B cell (primary cell): ENCODE results near the gene SCO2. TPM values are rescaled to one million over a fixed set of nuclear protein-coding genes. Genes with fewer than 3 reads are reported as not detected.

Experiments
- ATAC-seq: fragments of 200-7000 bp; cut with Tn5 transposase; one replicate; pipeline ENCODE4 v1.10.0; 2021; ENCODE audit warnings: low read depth, mild to moderate bottlenecking, moderate number of reproducible peaks, moderate library complexity
- CTCF ChIA-PET: fragments of 350-600 bp; sonication (Branson Sonifier 250); formaldehyde crosslinking; loops from one replicate; lab custom pipeline; 2021; ENCODE audit warnings: antibody characterized with exemption, inconsistent platforms; lab: Charles Lee
- POLR2A ChIA-PET: fragments of 350-600 bp; sonication (Branson Sonifier 250); formaldehyde crosslinking; loops from one replicate; lab custom pipeline; 2021; ENCODE audit warnings: antibody characterized with exemption; lab: Charles Lee
- DNase-seq: peaks from one replicate; pipeline ENCODE4 v3.0.0; 2013
- H2AFZ ChIP-seq: 2 replicates; pipeline ENCODE4 v1.6.1; 2012; ENCODE audit warnings: mild to moderate bottlenecking, low read depth, low read length; ENCODE audit not compliant: insufficient read depth, poor library complexity, severe bottlenecking
- H3K27ac ChIP-seq, 2 donors: 1 replicate in 1 of 2; 2 replicates in 1 of 2; pipeline ENCODE4 v1.5.1; 2012 to 2013; ENCODE audit warnings: low read length in 2 of 2, mild to moderate bottlenecking in 2 of 2, moderate library complexity in 1 of 2
- H3K27me3 ChIP-seq, 4 experiments: fragments of 200-600 bp in 1 of 4; sonication (generic) in 1 of 4; replicated peaks in 1 of 4; 1 replicate in 2 of 4; 2 replicates in 2 of 4; pipeline versions ENCODE4 v1.6.1 to v1.7.0; 2013 to 2016; ENCODE audit warnings: low read length in 3 of 4, mild to moderate bottlenecking in 2 of 4, mixed read lengths in 1 of 4, moderate library complexity in 1 of 4; ENCODE audit not compliant: insufficient read depth in 4 of 4, control insufficient read depth in 3 of 4; ENCODE audit errors: control extremely low read depth in 1 of 4
- H3K36me3 ChIP-seq, 2 experiments: replicated peaks in 1 of 2; 1 replicate in 1 of 2; 2 replicates in 1 of 2; pipeline versions ENCODE4 v1.6.1 to v1.7.1; 2013; ENCODE audit warnings: low read length in 1 of 2; ENCODE audit not compliant: insufficient read depth in 2 of 2, control insufficient read depth in 1 of 2; ENCODE audit errors: control extremely low read depth in 1 of 2, extremely low read depth in 1 of 2
- H3K4me1 ChIP-seq, 2 donors: fragments of 200-600 bp in 1 of 2; sonication (generic) in 1 of 2; 1 replicate in 1 of 2; 2 replicates in 1 of 2; pipeline versions ENCODE4 v1.5.1 to v1.6.1; 2013 to 2017; ENCODE audit warnings: low read length in 2 of 2; ENCODE audit not compliant: control insufficient read depth in 2 of 2, insufficient read depth in 2 of 2
- H3K4me2 ChIP-seq: replicated peaks from 2 replicates; pipeline ENCODE3; 2012; ENCODE audit warnings: mild to moderate bottlenecking, low read depth, low read length; ENCODE audit not compliant: poor library complexity, severe bottlenecking
- H3K4me3 ChIP-seq, 5 experiments: fragments of 200-600 bp in 1 of 5; sonication (generic) in 1 of 5; 1 replicate in 3 of 5; 2 replicates in 2 of 5; pipeline versions ENCODE4 v1.5.1 to v1.7.0; 2011 to 2016; ENCODE audit warnings: low read length in 4 of 5, mild to moderate bottlenecking in 4 of 5, low read depth in 2 of 5, control low read depth in 1 of 5, moderate library complexity in 1 of 5; ENCODE audit not compliant: insufficient read depth in 1 of 5; ENCODE audit errors: control extremely low read depth in 1 of 5, extremely low read depth in 1 of 5
- H3K79me2 ChIP-seq: fragments of 200-600 bp; sonication (generic); one replicate; pipeline ENCODE4 v1.6.0; 2016; ENCODE audit warnings: low read length; ENCODE audit not compliant: control insufficient read depth, insufficient read depth
- H3K9ac ChIP-seq: fragments of 200-600 bp; sonication (generic); 2 replicates; pipeline ENCODE4 v1.6.1; 2017; ENCODE audit warnings: mild to moderate bottlenecking, low read length, moderate library complexity
- H3K9me3 ChIP-seq, 3 donors: one replicate each; pipeline versions ENCODE4 v1.6.1 to v1.7.1; 2013; ENCODE audit warnings: low read length in 2 of 3; ENCODE audit not compliant: control insufficient read depth in 2 of 3, insufficient read depth in 1 of 3; ENCODE audit errors: control extremely low read depth in 1 of 3
- H4K20me1 ChIP-seq: 2 replicates; pipeline ENCODE4 v1.6.0; 2012; ENCODE audit warnings: mild to moderate bottlenecking, low read length; ENCODE audit not compliant: insufficient read depth, control insufficient read depth, poor library complexity, severe bottlenecking
- H3K27ac Mint-ChIP-seq: one replicate; pipeline ENCODE4 v1.8.0; 2021; ENCODE audit warnings: mixed read lengths
- H3K27me3 Mint-ChIP-seq: one replicate; pipeline ENCODE4 v1.8.0; 2021; ENCODE audit warnings: mixed read lengths
- H3K4me1 Mint-ChIP-seq: one replicate; pipeline ENCODE4 v1.8.0; 2021; ENCODE audit warnings: mixed read lengths
- H3K4me3 Mint-ChIP-seq: one replicate; pipeline ENCODE4 v1.8.0; 2021; ENCODE audit warnings: mixed read lengths
- H3K9me3 Mint-ChIP-seq: one replicate; pipeline ENCODE4 v1.8.0; 2022; ENCODE audit warnings: mixed read lengths; ENCODE audit not compliant: insufficient read depth
- CTCF ChIP-seq: fragments of 200-600 bp; IDR thresholded peaks from one replicate; pipeline ENCODE4 v1.8.0; 2022; ENCODE audit warnings: antibody characterized with exemption, mild to moderate bottlenecking
- EZH2 ChIP-seq: IDR thresholded peaks from 2 replicates; pipeline ENCODE4 v1.6.1; 2012; ENCODE audit warnings: borderline replicate concordance, low read depth, mild to moderate bottlenecking, moderate library complexity, low read length; ENCODE audit not compliant: insufficient read depth, poor library complexity, severe bottlenecking
- WGBS: methylation state at CpG from one replicate; pipeline ENCODE4 v1.1.5; 2013; ENCODE audit warnings: missing lambda C conversion rate; ENCODE audit not compliant: insufficient coverage; 5-methylcytosine and 5-hydroxymethylcytosine counted together
- intact Hi-C: fragments of 100-400 bp; cut with micrococcal nuclease; formaldehyde crosslinking; loops from one replicate; pipeline ENCODE4 v1.10.0; 2022
- polyA plus RNA-seq: library from polyadenylated mRNA; depleted of rRNA; stranded (reverse); fragments of >200 nt; gene quantifications from 2 replicates; pipeline ENCODE4 v1.2.3, GENCODE V29; 2012
- total RNA-seq, 2 donors: library from RNA; stranded (reverse); fragments of 120-200 nt in 1 of 2; gene quantifications; 1 replicate in 1 of 2; 2 replicates in 1 of 2; pipeline versions ENCODE4 v1.2.3 to v1.2.4, GENCODE V29; 2013 to 2022

SCO2 gene
- total and polyA plus RNA-seq, 2 donors (not counting 1 experiment from before 2014, with no cell fraction given): 1.1 to 14.2 TPM

- H3K4me1 ChIP-seq: peaks cover 16 to 41% of the 10 kb centered on the region in 2 donors
- TF ChIP-seq EZH2 (no peak), CTCF (no peak)
- WGBS: 90% methylated on average over 25 of the region's 25 CpGs
- H3K27me3 Mint-ChIP-seq: no peaks in the 10 kb centered on the region
- no peaks in the 10 kb centered on the region for H3K27me3 ChIP-seq
- intact Hi-C loops: no loop called here
- ChIA-PET POLR2A (interaction anchor here (2.0 to 2.7 kb wide), 3 partner anchors 11 to 24 kb away, joined by 13 to 35 read pairs (median 15); partner anchors contain the start of genes LMF2 and NCAPH2), CTCF (interaction anchor here (1.0 to 2.4 kb wide), 7 partner anchors 16 to 182 kb away, joined by 3 to 71 read pairs (median 19); partner anchors contain the start of genes LMF2, MIOX and NCAPH2)
- no peak overlapping the region for H3K27ac ChIP-seq
- no peak overlapping the region for H2AFZ ChIP-seq
- no peak overlapping the region for H3K9ac ChIP-seq
- peaks cover 32% of the 10 kb centered on the region for H3K4me1 Mint-ChIP-seq
- H3K36me3 ChIP-seq: peaks cover 0 to 37% of the 10 kb centered on the region in 2 experiments
- peaks cover 27% of the 10 kb centered on the region for H4K20me1 ChIP-seq
- H3K4me3 Mint-ChIP-seq: peak overlapping the region; percentile 90
- peak overlapping the region in 3 of 5 experiments; percentile 4 to 82 (median 76) for H3K4me3 ChIP-seq
- ATAC-seq (no peak), DNase-seq (no peak)
- peak overlapping the region; percentile 98 for H3K4me2 ChIP-seq
- no peak overlapping the region for H3K27ac Mint-ChIP-seq
- no peaks in the 10 kb centered on the region for H3K9me3 Mint-ChIP-seq
- H3K9me3 ChIP-seq: peaks cover 0 to under 1% (median 0%) of the 10 kb centered on the region in 3 donors
- H3K79me2 ChIP-seq: peaks cover 45% of the 10 kb centered on the region
These were observed 1.4 kb downstream of the SCO2 start for GRCh38 chr22:50523806-50524675.

GRCh38 chr22:50523458-50523805, 2.0 kb downstream of the SCO2 start:
- POLR2A ChIA-PET: no interaction called here
- intact Hi-C loops: no loop called here
- no peaks in the 10 kb centered on the region for H3K27me3 ChIP-seq
- Mint-ChIP-seq H3K9me3 (no peaks in the 10 kb centered on the region), H3K4me3 (peak overlapping the region; percentile 29), H3K4me1 (peaks cover 26% of the 10 kb centered on the region), H3K27ac (no peak overlapping the region), H3K27me3 (no peaks in the 10 kb centered on the region)
- peaks cover 27% of the 10 kb centered on the region for H4K20me1 ChIP-seq
- H3K27ac ChIP-seq: no peak overlapping the region
- peaks cover 51% of the 10 kb centered on the region for H3K79me2 ChIP-seq
- H3K36me3 ChIP-seq: peaks cover 0 to 43% of the 10 kb centered on the region in 2 experiments
- no peak overlapping the region for H2AFZ ChIP-seq
- TF ChIP-seq CTCF (no peak), EZH2 (no peak)
- ATAC-seq (no peak), DNase-seq (no peak)
- H3K4me2 ChIP-seq: no peak overlapping the region
- H3K4me1 ChIP-seq: peaks cover 16 to 35% of the 10 kb centered on the region in 2 donors
- no peak overlapping the region for H3K9ac ChIP-seq
- no peak overlapping the region for H3K4me3 ChIP-seq
- CTCF ChIA-PET: interaction anchor here (0.9 to 1.4 kb wide), 2 partner anchors 98 to 198 kb away, joined by 3 to 4 read pairs; no protein-coding TSS in a partner anchor
- no peaks in the 10 kb centered on the region for H3K9me3 ChIP-seq
- 96% methylated on average over 16 of the region's 16 CpGs for WGBS
